Neural crest cell (in vitro differentiated cells): Measurements from ENCODE around the gene CHPT1. TPM values are rescaled to one million over a fixed set of nuclear protein-coding genes. Genes with fewer than 3 reads are reported as not detected.

Experiments used
- DNase-seq: peaks from one replicate; pipeline ENCODE4 v3.0.0; 2021; ENCODE audit warnings: low read depth, mixed read lengths, low spot score
- H3K27ac Mint-ChIP-seq: one replicate; pipeline ENCODE4 v1.8.0; 2021; ENCODE audit warnings: mild to moderate bottlenecking, mixed read lengths; ENCODE audit not compliant: unreplicated experiment
- H3K27me3 Mint-ChIP-seq: 2 replicates; pipeline ENCODE4 v1.8.0; 2021; ENCODE audit warnings: low read depth, mild to moderate bottlenecking, mixed read lengths
- H3K36me3 Mint-ChIP-seq: 2 replicates; pipeline ENCODE4 v1.8.0; 2021; ENCODE audit warnings: low read depth, mild to moderate bottlenecking, mixed read lengths
- H3K4me1 Mint-ChIP-seq: 2 replicates; pipeline ENCODE4 v1.8.0; 2021; ENCODE audit warnings: mixed read lengths
- H3K4me3 Mint-ChIP-seq: one replicate; pipeline ENCODE4 v1.8.0; 2021; ENCODE audit warnings: mild to moderate bottlenecking, mixed read lengths
- H3K9me3 Mint-ChIP-seq: 2 replicates; pipeline ENCODE4 v1.8.0; 2021; ENCODE audit warnings: mixed read lengths
- CTCF ChIP-seq: fragments of 200-600 bp; sonication (generic); conservative IDR thresholded peaks from 2 replicates; pipeline ENCODE4 v1.5.0; 2021; ENCODE audit warnings: antibody characterized with exemption, mild to moderate bottlenecking
- total RNA-seq: library from RNA; stranded (reverse); gene quantifications from 2 replicates; pipeline ENCODE4 v1.2.1, GENCODE V29; 2021

The CHPT1 gene
- total RNA-seq, 1 donor from 2014 or later: 20.7 TPM

GRCh38 chr12:101740566-101740965, 43.1 kb downstream of the CHPT1 start:
- H3K9me3 Mint-ChIP-seq: no peaks in the 10 kb centered on the region
- TF ChIP-seq CTCF: no peak
- H3K27me3 Mint-ChIP-seq: no peaks in the 10 kb centered on the region

DNA sequence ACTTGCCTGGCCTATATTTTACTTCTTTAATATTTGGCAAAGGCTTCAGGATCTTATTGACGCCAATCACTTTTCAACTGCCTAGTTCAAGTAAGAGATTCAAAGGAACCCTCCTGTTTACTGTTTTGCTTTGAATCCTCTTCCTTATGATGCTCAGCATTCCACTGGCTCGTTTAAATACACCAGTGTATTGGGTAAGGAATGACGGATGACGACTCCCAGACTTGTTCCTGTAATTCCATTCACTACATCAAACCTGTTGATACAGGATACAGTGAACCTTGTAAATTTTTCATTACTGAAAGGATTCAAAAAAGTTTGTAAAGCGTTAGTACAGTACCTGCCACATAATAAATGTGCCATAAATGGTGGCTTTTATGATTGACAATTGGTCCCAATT, 43.5 kb downstream of the CHPT1 start:
- H3K9me3 Mint-ChIP-seq: no peaks in the 10 kb centered on the region

More at GRCh38 chr12:101740566-101740965, 43.1 kb downstream of the CHPT1 start:
- Mint-ChIP-seq H3K4me3 (no peak overlapping the region), H3K4me1 (no peaks in the 10 kb centered on the region), H3K36me3 (peaks cover 14% of the 10 kb centered on the region), H3K27ac (no peak overlapping the region)
- no peak for DNase-seq

DNA sequence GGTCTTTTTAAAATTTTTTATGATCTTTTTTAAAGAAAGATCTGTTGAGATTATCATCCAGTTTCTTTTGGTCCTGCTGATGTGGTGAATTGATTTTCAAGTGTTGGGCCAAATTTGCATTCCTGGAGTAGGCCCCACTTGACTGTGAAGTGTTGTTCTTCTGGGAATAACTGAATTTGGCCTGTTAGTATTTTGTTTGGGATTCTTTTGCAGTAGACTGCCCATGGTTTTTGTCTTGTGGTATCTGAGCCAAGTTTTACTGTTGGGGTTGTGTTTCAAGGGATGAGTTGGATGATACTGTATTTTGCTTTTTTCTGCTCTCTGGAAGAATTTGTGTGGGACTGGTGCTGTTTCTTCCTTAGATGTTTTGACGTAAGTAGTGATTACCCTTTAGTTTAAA, 45.8 kb downstream of the CHPT1 start:
- Mint-ChIP-seq H3K27ac (no peak overlapping the region), H3K9me3 (no peaks in the 10 kb centered on the region), H3K4me3 (no peak overlapping the region), H3K27me3 (no peaks in the 10 kb centered on the region), H3K4me1 (no peaks in the 10 kb centered on the region), H3K36me3 (peaks cover 14% of the 10 kb centered on the region)
- no peak for DNase-seq
- TF ChIP-seq CTCF: no peak

More for the DNA sequence above, 43.5 kb downstream of the CHPT1 start:
- Mint-ChIP-seq H3K36me3 (peaks cover 14% of the 10 kb centered on the region), H3K4me1 (no peaks in the 10 kb centered on the region), H3K27me3 (no peaks in the 10 kb centered on the region), H3K27ac (no peak overlapping the region), H3K4me3 (no peak overlapping the region)
- no peak for DNase-seq
- TF ChIP-seq CTCF: no peak

DNA sequence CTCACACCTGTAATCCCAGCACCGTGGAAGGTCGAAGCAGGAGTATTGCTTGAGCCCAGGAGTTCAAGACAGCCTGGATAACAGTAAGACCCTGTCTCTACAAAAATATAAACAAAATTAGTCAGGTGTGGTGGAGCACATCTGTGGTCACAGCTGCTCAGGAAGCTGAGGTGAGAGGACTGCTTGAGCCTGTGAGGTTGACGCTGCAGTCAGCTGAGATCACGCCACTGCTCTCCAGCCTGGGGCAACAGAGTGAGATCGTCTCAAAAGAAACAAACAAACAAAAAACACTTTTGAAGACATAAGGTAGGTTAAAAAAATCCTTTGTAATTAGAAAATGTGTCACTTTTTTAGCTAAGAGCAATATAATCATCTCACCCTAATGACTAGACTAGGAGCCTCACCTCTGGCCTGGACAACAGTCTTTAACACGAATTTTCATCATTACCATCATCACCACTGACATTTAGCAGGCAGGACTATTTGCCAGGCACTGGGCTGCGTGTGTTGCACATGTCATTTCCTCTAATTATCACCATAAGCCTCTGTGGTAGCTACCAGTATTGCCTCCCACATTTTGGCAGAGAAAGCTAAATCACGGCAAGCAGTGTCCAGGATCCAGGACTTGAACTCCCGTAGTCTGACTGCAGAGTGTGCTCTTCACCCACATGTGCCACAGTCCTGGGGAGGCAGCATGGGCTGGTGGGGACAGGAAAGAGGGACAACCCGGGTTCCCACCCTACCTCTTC, 46.5 kb downstream of the CHPT1 start:
- H3K9me3 Mint-ChIP-seq: no peaks in the 10 kb centered on the region
- peaks cover 18% of the 10 kb centered on the region for H3K36me3 Mint-ChIP-seq
- H3K27ac Mint-ChIP-seq: no peak overlapping the region
- no peaks in the 10 kb centered on the region for H3K27me3 Mint-ChIP-seq
- TF ChIP-seq CTCF: no peak
- H3K4me3 Mint-ChIP-seq: no peak overlapping the region
- no peaks in the 10 kb centered on the region for H3K4me1 Mint-ChIP-seq
- no peak for DNase-seq

- Mint-ChIP-seq H3K4me1 (no peaks in the 10 kb centered on the region), H3K4me3 (no peak overlapping the region), H3K27ac (no peak overlapping the region), H3K36me3 (peaks cover 15% of the 10 kb centered on the region), H3K27me3 (no peaks in the 10 kb centered on the region), H3K9me3 (no peaks in the 10 kb centered on the region)
- TF ChIP-seq CTCF: no peak
- no peak for DNase-seq
These were observed 48.0 kb downstream of the CHPT1 start for GRCh38 chr12:101745481-101745880.
